GM18517 (cell line): ENCODE data around the gene FOXK2.

Experiments
- ATAC-seq: cut with Tn5 transposase; IDR thresholded peaks from one replicate; pipeline ENCODE4 v1.9.1; 2021; ENCODE audit warnings: mild to moderate bottlenecking, moderate library complexity; ENCODE audit not compliant: unreplicated experiment

Gene FOXK2

DNA sequence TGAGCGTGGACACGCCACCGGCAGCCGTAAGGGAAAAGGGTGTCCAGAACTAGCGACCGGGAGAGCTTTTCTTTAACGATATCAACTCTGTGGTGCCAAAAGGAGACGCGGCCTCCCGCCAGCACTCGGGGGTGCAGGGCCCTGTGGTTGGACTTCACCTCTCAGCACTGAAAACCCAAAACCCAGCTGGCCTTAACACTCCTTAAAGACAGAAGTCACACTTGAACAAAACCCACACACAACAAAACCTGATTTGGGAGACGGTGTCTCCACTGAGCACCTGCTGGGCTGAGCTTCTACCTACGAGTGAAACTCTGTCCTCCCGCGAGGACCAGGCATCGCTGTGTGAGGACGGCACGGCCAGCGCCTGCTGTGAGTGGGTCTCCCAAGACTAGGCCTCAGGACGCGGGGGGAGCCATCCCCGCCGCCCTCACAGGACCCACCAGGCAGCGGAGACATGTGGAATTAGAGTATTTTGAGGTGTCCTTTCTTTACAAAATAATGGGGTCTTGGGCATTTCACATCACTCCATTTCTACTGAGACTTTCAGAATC is 82.0 kb downstream of the FOXK2 start:
- ATAC-seq, result no peak

DNA sequence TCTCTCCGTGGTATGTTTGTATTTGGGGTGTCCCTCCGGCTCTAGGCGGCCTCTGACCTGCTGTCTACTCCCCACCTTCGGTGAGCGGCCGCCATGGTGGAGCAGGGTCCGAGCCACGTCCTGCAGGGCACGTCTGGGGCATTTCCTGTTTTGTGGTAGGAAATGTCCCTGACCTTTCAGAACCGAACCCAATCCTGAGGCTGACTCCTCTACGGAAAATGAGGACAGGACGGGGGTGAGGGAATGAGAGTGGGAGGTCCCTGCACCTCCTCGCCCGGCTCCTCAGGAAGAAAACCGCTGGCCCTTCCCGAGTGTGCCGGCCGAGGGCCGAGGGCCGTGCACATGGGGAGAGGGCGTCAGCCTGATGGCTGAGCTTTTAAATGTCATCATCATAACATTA is 83.0 kb downstream of the FOXK2 start:
- no peak for ATAC-seq

DNA sequence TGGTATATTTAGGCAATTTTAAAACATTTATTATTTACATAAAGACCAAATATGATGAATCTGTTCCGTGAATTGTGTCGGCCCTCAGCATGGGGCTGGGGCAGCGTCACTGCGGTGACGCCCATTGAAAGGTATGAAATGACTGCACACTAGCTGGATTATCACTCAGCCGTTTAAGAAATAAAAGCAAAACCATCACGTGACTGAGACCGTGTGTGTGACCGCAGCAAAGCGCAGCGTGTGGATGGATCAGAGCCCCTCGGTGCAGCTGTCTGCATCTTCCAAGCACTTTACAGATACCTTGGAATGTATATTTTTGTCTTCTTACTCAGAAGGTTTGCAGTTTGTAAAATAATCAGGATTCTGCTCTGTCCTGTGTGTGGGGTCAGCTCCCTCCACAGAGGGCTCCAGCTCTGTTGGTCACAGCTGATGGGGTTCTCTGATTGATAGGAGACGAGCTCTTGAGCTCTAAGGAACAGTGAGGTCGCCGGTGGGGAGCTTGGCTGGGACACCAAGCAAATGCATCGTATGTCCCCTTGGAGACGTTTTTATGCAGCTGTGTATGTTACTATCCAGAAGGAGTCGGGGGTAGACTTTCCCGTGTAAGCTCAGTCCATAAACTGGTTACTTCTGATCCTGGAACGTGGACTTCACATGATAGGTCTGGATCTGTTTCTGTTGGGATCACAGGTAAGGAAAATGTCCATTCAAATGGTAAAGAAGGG is 83.6 kb downstream of the FOXK2 start:
- ATAC-seq, result no peak

DNA sequence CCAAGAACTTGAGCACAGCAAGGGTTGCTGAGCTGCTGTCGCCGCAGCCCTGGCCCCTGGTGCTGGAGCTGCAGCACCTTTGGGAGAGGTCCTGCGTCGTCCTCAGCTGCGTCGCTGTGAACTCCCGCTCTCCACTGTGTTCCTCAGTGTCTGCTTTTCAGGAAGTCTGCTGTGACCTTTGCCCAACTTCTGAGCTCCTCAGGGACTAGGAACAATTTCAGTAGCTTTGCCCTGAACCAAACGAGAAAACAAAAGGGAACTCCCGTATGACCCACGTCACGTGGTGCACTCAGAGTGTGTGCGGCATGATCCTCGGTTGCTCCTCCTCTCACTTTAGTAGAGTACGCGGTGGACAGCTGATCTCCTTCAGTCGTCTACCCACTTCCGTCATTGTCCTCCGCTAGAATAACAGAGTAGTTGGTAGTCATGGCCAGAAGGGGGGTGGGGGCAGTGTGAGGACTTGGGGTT is 84.5 kb downstream of the FOXK2 start:
- ATAC-seq, result no peak

DNA sequence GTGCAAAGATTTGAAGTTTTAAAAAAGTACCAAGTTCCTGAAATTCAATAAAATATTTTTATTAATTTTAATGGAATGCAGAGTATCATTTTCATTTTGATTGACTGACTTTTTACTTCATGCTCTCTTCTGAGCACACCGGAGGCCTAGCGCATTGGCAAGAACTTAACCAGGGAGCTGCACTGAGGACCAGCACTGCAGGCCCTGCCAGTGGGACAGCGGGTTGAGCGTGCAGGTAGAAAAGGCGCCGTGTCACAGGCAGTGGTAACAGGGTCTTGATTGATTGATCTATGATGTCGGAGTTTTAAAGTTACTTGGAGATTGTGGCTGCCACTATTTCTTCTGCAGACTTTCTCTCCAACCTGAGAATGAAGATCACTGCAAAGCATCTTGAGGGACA is 85.0 kb downstream of the FOXK2 start:
- ATAC-seq, result no peak

DNA sequence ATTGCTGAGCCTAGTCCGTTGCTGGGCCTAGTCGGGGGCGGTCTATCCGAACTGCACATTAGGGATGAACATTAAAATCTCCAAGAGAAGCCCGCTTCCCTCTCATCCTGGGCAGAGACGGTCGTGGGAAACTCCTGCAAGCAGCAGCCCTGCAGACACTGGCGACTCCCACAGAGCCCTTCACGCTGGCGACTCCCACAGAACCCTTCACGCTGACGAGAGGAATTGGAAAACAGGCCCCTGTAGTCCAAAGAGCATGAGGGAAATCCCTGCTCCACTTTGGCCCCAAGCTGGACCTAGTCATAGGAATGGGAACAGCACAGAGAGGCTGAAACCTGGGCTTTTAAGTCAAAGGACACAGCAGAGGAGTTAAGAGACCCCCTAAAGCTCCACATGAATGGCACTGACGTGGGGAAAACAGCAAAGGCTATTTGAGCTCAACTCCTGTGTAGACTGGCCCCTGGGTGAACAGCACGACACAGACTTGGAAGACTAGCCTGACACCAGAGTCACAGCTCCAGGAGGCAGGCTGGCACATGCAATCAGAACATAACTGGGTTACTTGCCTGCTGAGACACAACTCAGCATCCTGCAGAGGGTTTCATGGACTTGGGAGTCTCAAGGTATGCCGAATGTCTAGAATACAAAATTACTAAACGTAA is 86.5 kb downstream of the FOXK2 start:
- ATAC-seq, result no peak

DNA sequence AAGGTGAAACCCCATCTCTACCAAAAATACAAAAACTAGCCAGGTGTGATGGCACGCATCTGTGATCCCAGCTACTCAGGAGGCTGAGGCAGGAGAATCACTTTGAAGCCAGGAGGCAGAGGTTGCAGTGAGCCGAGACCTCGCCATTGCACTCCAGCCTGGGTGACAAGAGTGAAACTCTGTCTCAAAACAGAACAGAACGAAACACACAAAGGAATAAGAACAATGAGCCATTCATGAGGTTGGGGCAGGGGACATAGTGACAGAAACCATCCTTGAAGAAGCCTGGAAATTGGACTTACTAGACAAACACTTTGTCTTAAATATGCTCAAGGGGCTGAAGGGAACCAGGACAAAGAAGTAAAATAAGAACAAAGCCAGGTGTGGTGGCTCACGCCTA is 89.3 kb downstream of the FOXK2 start:
- ATAC-seq, result no peak

DNA sequence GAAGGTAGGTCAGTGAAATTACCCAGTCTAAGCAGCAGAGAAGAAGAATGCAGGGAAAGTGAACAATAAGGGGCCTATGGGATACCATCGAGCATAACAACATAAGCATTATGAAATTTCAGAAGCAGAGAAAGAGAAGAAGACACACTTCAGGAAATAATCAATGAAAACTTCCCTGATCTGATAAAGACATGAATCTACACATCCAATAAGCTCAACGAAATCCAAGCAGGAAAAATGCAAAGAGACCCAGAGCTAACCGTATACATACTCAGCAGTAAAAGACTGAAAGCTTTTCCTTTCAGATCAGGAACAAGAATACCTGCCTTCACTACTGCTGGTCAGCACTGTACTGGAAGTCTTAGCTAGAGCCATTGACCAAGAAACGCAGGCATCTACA is 90.1 kb downstream of the FOXK2 start:
- ATAC-seq, result no peak

DNA sequence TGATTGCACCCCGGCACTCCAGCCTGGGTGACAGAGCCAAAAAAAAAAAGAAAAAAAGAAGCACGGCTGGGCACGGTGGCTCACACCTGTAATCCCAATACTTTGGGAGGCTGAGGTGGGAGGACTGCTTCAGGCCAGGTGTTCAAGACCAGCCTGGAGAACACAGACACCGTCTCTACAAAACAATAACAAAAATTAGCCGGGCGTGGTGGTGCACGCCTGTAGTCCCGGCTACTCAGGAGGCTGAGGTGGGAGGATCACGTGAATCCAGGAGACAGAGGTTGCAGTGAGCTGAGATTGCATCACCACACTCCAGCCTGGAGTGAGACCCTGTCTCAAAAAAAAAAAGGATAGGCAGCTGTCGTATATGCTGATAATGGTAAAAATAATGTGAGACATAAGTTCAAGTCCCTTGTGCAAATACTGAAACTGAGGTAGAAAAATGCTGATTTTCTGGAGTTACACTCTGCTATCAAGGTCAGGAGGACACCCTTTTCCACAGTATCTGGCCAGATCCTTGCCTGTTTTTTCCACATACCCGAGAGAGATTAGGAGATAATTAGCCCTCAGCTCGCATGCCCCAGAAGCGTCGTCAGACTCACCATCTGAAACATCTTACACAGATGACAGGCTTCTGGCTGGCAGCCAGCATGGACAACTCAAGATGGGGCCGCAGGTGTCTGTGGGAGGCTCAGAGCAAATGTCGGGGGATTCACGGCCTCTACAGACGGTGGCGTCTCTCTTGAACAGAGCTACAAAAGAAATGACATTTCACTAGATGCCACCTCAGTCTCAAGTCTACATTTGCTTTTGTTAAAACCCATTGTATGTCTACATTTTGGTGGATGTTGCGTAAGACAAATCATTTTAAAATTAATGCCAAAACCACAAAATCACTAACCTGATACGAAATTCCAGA is 91.9 kb downstream of the FOXK2 start:
- ATAC-seq, result no peak

DNA sequence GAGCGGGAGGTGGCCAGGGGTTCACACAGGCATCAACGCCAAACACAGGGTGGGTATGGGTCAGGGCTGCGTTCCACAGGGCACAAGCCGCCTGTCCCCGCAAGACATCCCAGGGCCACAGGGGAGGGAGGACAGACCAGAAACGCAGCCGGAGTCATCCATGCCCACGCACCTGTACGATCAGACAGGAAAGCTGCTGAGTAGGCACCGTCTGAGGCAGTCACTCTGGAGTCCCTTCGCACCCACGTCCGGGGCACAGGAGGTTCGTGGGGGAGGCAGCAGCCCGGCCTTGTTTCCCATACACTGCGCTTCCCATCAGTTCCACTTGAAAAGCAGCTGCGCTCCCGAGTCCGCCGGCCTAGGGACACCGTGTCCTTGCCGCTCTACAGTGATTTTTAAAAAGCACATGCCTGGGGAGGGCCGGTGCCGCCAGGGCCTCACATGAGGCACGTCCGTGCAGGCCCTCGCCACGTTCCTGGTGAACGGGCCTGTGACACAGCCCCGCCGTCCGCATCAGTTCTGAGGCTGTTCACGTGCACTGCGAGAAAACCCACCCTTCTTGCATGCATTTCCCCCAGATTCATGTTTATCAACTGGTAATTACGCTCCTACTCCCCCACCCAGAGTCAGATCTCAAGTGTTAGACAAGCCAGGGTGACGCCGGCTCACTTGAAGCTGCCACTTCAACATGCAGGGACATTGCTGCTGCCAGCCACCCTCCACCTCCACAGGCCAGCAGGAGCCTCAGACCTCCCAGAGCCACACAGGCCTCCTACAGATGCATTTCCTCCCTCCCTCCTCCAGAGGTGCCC is 94.0 kb downstream of the FOXK2 start:
- ATAC-seq, result no peak

DNA sequence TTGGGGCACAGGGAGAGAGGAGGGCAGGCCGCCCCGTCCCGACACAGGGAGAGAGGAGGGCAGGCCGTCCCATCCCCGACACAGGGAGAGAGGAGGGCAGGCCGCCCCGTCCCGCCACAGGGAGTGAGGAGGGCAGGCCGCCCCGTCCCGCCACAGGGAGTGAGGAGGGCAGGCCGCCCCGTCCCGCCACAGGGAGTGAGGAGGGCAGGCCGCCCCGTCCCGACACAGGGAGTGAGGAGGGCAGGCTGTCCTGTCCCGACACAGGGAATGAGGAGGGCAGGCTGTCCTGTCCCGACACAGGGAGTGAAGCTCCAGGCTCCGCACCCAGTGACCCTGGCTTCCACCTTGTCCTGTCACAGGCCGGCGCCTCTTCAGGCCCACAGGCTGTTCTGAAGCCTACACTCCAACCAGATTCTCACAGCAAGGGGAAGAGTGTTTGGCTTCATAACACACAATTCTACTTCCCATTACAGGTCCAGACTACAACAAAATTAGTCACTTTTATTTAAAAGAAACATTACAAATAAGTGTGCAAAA is 94.6 kb downstream of the FOXK2 start:
- ATAC-seq, result no peak

DNA sequence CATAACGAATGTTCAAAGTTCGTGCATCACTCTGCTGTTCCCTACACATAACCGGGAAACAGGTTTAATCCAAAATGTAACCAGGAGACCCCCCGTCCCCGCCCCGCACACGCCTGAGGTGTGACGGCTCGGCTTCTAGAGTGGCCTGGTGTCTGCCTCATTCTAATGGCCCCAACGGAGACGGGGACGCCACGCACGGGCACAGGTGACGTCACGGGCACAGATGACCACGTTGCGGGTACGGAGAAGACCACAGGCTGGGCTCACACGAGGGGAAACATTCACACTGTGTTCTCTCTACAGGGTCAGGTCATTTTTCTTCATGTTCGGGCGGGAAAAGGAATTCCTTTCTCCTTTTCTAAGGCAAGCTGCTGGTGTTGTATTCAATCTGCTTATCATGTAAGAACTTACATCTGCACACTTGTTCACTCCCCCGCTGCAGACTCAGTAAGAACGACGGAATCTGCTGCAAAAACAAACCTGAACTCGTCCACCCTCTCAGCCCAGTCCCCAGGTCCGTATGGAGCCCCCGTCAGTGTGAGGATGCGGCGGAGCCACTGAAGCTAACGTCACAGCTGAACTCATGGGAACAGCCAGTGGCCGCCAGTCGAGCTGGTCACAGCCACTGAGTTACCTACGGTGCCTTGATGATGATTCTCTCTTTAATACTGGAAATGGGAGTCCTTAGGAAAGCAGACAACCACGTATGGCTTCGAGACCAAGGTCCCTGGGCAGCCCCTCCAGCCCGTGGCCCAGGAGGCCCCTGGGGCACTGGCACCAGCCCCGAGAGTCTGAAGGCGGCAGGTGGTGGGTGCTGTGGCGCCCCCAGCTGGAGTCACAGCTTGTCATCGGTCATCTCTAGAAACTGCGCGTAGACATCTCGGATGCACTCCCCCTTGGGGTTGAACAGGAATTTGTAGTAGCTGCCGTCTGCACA is 95.8 kb downstream of the FOXK2 start:
- ATAC-seq, result no peak

DNA sequence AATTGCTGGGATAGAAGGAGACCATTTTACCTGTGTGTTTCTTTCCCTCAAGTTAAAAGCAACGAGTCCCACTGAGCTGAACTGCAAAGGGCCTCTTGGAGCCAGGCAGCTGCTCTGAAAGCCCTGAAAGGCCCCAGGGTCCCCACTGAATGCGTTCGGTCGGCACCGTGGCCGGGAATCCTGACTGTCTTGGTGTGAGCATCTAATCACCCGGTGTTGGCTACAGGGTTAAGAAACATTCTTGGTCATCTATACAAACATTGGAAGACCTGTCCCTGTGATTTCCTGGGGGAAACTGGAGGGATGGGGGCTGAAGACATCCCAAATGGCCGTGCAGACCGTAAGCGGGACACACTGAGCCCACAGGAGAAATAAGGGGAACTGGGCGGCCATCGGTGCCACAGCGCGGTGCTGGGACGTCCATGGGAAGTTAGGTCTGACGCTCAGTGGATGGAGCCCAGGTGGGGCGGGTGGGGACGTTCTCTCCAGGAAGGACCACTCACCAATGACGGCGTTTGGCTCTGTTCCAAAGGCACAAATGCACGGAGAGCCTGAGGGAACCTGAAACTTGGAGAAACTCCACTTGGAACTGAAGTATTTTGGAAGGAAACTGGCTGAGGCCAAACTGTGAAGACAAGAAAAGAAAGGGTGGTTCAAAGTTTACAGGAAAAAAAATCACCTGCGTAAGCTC is 96.6 kb downstream of the FOXK2 start:
- ATAC-seq, result no peak

DNA sequence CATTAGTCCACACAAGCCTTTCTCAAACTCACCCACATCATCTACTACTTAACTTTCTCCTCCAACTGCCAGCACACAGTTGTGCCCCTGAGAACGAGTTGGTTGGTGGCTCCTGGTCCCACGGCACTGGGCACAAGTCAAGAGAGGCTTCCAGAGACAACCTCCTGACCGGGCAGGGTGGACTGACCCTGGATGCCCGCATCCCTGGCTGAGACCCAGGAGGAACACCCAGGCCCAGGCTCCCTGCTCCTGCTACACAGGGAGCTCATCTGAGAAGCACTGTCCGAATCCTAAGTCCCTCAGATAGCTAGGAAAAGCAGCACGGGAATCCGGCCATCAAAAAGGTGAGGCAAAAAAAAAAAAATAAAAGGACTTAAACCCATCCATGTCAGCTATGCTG is 99.7 kb downstream of the FOXK2 start:
- no peak for ATAC-seq

DNA sequence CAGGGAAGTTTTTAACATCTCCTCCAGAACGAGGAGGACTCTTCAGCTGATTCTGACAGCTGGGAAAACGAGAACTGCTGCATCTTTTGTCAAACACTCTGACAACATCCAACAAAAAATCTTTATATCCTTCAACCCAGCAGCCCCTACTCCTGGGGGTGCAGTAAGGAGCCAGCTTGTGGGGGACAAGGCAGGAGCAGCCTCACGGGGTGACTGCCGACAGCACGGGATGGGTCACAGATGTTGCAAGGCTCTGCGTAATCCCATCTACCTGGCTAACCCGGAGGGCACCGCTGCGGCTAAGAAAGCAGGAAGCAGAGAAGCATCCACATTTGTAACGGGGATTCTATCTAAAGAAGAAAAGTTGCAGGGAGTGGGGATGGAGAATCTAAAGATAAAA is 100.1 kb downstream of the FOXK2 start:
- ATAC-seq, result no peak

DNA sequence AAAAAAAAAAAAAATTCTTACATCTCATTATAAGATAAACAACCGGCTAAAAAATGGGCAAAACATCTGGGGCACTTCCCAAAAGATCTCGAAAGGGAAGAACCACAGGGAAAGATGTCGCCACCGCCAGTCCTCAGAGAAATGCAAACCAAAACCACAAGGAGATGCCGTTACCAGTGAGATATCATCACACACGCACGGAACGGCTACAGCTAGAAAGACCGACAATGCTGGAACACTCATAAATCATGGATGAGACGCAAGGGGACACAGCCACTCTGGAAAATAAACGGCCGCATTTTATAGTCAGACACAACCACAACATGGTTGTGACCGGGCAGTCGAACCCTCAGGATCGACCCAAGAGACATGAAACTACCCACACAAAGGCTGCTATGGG is 104.2 kb downstream of the FOXK2 start:
- ATAC-seq, result no peak

DNA sequence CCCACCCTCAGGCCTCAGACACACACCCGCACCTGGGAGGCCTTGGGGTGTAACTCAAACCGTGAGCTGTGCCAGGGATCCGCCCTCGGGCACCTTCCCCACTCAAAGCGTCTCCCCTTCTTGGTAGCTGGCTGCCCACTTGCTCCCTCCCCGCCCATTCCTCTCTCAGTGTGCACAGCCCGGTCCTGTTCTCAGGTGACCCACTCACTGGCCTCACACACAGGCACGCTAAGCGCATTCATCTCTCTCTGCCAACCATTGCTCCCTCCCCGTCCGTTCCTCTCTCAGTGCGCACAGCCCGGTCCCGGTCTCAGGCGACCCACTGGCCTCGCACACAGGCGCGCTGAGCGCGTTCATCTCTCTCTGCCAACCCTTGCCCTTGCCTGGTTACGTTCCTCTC is 107.9 kb downstream of the FOXK2 start:
- no peak for ATAC-seq

DNA sequence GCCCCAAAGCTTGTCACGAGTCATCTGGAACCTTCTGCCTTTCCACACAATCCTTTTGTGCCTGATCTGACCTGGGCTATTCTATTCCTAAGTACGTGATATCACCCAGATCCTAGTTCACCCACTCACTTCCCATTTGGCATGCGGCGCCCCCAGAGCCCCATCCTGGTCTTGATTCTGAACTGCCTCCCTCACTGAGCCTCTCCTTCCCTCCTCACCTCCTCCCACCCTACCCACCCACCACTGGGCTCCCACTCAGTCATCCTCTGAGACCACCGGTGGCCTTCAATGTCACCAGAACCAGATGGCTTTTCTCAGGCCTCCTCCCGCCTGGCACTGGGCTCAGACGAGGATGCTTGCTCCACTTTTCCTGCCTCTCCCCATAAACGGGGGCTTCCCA is 110.2 kb downstream of the FOXK2 start:
- ATAC-seq, result no peak

DNA sequence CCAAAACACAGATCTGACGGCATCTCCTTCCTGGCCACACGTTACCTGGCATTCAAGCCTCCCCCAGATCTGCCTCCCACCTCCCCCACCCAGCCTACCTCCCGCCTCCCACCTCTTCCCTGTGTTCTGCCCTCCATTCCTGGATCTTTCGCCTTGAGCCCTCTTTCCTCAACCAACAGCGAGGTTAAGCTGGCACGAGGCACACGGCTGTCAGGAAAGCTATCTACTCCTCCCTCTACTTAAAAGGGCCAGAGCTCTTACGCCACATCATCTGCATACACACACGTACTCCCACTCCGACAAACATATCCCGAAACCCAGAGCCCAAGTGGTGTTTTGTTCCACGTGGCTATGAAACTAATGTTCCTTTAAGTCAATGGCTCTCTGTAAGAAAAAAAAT is 110.7 kb downstream of the FOXK2 start:
- ATAC-seq, result no peak
